Stimulated activated CD8-positive, alpha-beta memory T cell treated with anti-CD3 and anti-CD28 coated beads, Interleukin-4, amount 100 ng/mL, for 48 hours (primary cell): ENCODE data around the gene KLK2.

ENCODE experiments used
- DNase-seq: peaks from one replicate; pipeline ENCODE4 v3.0.0-alpha.2; 2020

KLK2 gene

GRCh38 chr19:50928831-50929230 lies 55.6 kb downstream of the KLK2 start:
- DNase-seq, result no peak
